Astrocyte of the hippocampus (primary cell): Measurements from ENCODE around the gene UBAP2L.
"Not testable (repeated sequence)": the region's sequence is repeated elsewhere in the genome, so short reads cannot be mapped to it uniquely, and the experiment has no call there.

Source experiments
- DNase-seq: peaks from one replicate; pipeline ENCODE4 v3.0.0; 2011; ENCODE audit warnings: low read depth, low spot score

UBAP2L gene

DNA sequence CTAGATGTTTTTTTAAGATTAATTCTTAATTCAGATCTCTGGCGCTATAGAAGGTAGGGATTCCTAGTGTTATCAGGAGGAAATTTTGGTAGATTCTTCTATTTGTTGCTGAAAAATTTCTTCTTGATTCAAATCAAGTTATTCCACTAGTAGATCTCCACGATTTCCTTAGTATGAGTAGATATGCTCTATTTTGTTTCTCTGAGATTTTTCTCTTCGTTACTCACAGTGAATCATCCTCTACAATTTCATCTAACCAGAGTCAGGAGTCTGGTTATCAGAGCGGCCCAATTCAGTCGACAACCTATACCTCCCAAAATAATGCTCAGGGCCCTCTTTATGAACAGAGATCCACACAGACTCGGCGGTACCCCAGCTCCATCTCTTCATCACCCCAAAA is 32.9 kb downstream of the UBAP2L start:
- no peak for DNase-seq

DNA sequence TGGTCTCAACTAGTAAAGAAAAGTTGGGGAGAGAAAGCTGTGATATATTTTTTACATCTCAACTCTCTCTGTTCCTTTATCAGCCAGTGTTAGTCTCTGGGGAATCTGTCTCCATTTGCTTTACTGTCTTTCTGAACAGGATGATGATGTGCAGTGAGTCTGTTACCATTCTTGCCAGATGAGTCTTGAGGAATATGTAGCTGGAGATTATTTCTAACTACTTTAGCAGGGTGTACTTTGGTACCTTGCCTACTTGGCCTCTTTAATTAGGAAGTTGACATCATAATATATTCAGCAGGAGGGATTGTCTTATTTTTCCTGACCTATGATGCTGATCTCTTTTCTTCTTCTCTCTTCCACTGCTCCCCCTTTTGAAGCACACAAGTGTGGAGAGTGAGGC is 35.9 kb downstream of the UBAP2L start:
- DNase-seq: no peak

- no peak for DNase-seq
Measured at GRCh38 chr1:154258784-154259183, 38.0 kb downstream of the UBAP2L start.

DNA sequence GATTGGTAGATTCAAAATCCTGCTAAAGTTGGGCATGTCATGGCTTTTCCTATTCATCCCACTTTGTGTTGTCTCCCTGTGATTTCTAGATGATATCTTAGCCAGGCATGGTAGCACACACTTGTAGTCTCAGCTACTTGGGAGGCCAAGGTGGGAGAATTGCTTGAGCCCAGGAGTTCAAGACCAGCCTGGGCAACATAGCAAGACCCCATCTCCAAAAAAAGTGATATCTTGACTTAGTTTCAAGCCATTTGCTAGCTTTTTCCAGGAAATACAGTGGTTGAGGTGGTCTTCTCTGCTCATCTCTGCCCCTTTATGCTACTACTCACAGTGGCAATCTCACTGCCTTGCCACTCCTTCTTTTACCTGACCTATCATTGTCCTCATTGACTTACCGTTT is 39.4 kb downstream of the UBAP2L start:
- DNase-seq: no peak

GRCh38 chr1:154263465-154264332 is 42.9 kb downstream of the UBAP2L start:
- DNase-seq: peak; percentile 32

DNA sequence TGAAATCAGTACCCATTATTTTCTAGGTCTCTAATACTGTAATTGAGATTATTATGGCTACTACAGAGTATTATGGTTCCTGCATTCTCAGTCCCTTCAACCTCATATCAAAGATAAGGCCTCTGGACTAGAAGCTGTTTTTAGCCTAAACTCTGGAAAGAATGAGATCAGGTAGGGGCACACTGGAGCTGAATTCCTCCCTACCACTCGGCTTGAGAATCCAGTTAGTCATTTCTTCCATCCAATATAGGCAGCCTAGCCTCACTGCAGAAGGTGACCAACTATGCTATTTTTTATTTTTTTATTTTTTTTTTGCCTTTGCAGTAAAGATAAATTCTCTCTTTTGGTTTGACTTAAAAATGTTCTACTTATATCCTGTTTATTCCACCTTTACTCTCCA is 43.7 kb downstream of the UBAP2L start:
- peak; percentile 24 for DNase-seq

DNA sequence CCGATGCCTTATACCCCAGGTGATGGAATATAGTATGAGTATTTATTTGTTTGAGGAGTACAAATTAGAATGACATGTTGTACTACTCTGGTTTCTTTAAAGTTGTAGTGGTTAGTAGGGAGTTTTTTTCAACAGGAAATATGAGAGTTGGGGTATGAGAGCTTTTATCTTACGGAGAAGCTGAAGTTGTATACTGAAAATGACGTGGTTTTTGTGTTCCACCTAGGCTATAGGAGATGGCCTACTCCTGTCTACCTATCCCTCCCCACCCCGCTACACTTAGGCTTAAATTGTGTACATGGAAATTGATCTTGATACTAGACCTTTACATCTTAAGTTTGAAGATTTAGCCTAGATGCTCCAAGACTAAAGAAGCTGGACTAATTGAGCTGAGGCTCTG is 44.8 kb downstream of the UBAP2L start:
- DNase-seq: no peak

DNA sequence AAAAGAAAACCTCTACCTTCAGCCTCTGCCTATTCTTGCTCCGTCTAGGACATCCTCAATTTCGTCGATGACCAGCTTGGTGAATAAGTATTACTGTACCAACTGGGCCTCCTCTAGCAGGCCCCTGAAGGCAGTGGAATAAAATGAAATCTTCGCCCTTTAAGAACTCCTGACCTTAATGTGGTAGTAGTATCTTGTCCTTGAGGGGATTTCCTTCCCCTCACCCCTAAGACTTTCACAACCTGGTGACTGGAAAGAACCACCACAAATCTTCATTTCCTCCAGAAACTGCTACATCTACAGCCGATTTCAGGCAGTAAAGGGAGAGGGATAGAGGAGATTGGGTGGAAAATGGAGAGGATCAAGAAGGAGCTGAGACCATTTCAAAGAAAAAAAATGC is 50.1 kb downstream of the UBAP2L start:
- no peak for DNase-seq

DNA sequence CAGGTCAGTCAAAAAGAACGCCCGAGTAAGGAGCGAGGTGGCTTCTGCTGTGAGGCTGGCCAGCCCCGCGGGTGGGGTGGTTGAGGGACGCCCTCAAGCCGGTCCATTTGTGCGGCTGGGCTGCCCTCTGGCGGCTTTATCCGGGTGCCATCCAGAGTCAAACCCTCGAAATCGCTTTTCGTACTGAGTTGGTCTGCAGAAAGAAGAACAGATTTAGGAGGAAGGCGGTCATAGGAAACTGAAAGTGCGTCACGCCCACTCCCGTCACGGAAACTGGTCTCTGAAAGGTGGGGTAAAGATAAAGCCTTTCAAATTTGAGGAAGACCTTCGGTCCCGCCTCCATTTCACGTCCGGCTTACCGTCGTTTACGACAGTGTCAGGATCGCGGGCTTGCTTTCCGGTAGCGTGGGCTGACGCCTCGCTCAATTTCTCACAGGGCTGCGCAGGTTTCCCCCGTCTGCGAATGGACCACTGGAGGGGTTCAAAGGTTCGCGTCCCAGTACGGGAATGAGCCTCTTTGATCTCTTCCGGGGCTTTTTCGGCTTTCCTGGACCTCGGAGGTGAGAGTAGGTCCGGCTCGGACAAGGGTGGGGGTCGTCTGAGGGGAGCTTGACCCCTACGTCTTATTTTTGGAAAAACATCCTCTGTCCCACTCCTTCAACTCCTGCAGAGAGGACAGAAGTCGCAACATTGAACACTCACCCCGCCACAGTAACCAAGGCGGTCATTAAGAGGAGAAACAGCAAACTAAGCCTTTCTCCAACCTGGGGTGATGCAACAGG is 51.7 kb downstream of the UBAP2L start, which contains the start of gene HAX1:
TSS of gene HAX1 (plus strand) at position 413 of the 782 bp plus-strand sequence. CDS start at position 508, 95 bp downstream.
- DNase-seq: peak; percentile 96

GRCh38 chr1:154272999-154273563 is 52.3 kb downstream of the UBAP2L start:
- no peak for DNase-seq

DNA sequence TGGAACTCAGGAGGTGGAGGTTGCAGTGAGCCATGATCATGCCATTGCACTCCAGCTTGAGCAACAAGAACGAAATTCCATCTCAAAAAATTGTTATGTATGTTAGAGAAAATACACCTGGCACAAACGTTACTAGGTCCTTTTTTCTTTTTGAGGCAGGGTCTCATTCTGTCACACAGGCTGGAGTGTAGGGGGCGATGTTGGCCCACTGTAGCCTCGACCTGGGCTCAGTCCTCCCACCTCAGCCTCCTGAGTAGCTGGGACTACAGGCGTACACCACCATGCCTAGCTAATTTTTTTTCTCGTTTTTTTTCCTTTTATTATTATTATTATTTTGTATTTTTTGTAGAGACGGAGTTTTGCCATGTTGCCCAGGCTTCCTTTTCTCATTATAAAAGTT is 56.0 kb downstream of the UBAP2L start:
- DNase-seq: no peak

- DNase-seq: not testable (repeated sequence)
Measured at GRCh38 chr1:154287591-154287990, 66.8 kb downstream of the UBAP2L start.

GRCh38 chr1:154288661-154289060 is 67.9 kb downstream of the UBAP2L start:
- no peak for DNase-seq

DNA sequence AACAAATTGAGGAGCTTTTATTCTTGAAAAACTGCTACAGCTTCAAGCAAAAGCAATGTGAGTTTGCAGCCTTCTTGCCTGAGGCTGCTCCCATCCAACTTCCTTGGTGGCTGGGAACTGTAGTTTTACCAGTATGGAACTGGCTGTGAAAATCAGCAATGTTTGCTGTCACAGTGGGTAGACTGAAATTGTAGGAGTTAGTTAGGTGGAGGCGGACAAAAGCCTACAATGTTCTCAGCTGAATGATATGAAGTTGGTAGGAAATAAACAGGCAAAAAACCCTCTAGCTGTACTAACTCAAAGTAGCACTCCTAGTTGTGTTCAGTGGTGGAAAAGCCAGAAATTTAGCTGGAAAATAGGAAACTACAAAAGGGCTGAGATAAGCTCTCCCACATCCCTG is 70.2 kb downstream of the UBAP2L start:
- DNase-seq: no peak

- no peak for DNase-seq
Measured at GRCh38 chr1:154295408-154296235, 74.9 kb downstream of the UBAP2L start.

DNA sequence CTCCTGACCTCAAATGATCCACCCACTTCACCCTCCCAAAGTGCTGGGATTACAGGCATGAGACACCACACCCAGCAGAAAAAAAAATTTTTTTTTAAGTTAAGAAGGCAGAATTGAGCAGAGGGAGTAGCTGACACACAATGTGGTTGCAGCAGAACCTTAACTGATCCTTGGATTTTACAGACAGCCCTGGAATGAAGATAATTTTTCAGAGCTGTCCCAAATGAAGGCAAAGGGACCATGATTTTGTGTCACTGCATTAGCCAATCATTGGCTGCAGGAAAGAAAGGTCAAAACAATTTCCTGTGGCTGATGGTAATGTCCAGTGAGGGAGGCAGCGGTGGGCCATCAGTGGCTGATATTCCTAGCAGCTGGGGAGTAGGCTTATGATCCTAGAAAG is 80.8 kb downstream of the UBAP2L start:
- no peak for DNase-seq

- DNase-seq: peak; percentile 27
Measured at GRCh38 chr1:154304664-154305337, 84.0 kb downstream of the UBAP2L start.

DNA sequence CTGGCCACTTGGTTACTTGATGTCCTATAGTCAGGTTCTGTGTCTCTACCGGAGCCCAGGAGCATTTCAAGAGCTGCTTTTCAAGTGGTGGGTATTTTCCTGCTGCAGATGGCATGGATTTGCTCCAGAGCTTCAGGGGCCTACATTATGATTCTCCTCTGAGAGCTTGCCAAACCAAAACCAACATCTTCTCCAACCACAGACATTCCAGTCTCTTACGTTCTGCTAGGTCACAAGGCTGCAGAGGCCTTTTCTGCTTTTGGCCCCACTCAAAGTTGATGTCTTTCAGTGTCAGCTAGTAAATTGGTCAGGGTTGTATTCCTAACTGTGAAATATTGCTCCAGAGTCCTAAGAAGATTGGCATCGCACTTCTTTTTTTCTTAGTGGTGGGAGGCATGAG is 85.4 kb downstream of the UBAP2L start:
- DNase-seq: peak; percentile 63

DNA sequence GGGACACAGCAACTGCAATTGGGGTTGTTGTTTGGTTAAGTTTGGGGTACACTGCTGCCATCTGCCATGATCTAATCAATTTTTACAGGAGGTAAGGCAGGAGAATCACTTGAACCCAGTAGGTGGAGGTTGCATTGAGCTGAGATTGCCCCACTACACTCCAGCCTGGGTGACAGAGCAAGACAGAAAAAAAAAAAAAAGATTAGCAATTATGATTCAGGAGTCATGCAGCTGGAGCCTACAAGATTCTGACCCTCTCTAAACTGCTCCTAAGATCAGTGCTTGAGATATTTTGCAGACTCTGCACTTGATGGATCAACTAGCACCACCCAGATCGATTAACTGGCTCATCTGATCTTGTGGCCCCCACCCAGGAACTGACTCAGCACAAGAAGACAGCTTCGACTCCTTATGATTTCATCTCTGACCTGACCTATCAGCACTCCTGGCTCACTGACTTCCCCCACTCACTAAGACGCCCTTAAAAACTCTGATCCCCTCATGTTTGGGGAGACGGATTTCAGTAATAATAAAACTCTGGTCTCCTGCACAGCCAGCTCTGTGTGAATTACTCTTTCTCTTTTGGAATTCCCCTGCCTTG is 87.0 kb downstream of the UBAP2L start:
- DNase-seq: not testable (repeated sequence)

GRCh38 chr1:154309136-154309535 is 88.4 kb downstream of the UBAP2L start:
- not testable (repeated sequence) for DNase-seq
